HepG2 (cell line): ENCODE measurements around the gene ZSCAN31. TPM values are rescaled to one million over a fixed set of nuclear protein-coding genes. Genes with fewer than 3 reads are reported as not detected.

Experiments
- ARNTL ChIP-seq: sonication (generic); formaldehyde crosslinking; IDR thresholded peaks from 2 replicates; pipeline ENCODE4 v1.4.0; 2020; ENCODE audit warnings: mild to moderate bottlenecking, missing genetic modification reagents
- ATM ChIP-seq: fragments of 450-650 bp; IDR thresholded peaks from 2 replicates; pipeline ENCODE4 v1.7.1; 2017; ENCODE audit warnings: mild to moderate bottlenecking, borderline replicate concordance
- MLLT10 ChIP-seq: sonication (generic); formaldehyde crosslinking; IDR thresholded peaks from 2 replicates; pipeline ENCODE4 v1.4.0; 2020; ENCODE audit warnings: missing genetic modification reagents
- NCOA5 ChIP-seq: sonication (generic); formaldehyde crosslinking; IDR thresholded peaks from 2 replicates; pipeline ENCODE4 v1.4.0; 2020; ENCODE audit warnings: missing genetic modification reagents
- RFX1 ChIP-seq: fragments of 450-650 bp; IDR thresholded peaks from 2 replicates; pipeline ENCODE4 v1.6.1; 2017
- SATB2 ChIP-seq: sonication (generic); formaldehyde crosslinking; IDR thresholded peaks from 2 replicates; pipeline ENCODE4 v1.5.0; 2020; ENCODE audit warnings: missing genetic modification reagents
- SRSF9 ChIP-seq: fragments of 200-400 bp; formaldehyde crosslinking; IDR thresholded peaks from 2 replicates; pipeline ENCODE4 v1.6.1; 2018; ENCODE audit warnings: borderline replicate concordance, mild to moderate bottlenecking, low read depth, low read length; ENCODE audit not compliant: insufficient read depth, poor library complexity, severe bottlenecking
- ZBTB7B ChIP-seq: sonication (generic); formaldehyde crosslinking; IDR thresholded peaks from 2 replicates; pipeline ENCODE4 v1.4.0; 2020; ENCODE audit warnings: missing genetic modification reagents
- ZNF24 ChIP-seq: fragments of 450-650 bp; IDR thresholded peaks from 2 replicates; pipeline ENCODE4 v1.6.1; 2017; ENCODE audit warnings: antibody characterized with exemption, mild to moderate bottlenecking
- ZNF552 ChIP-seq: sonication (generic); formaldehyde crosslinking; IDR thresholded peaks from 2 replicates; pipeline ENCODE4 v1.9.0; 2022; ENCODE audit warnings: missing genetic modification reagents, mild to moderate bottlenecking, borderline replicate concordance
- ZNF564 ChIP-seq: sonication (generic); formaldehyde crosslinking; IDR thresholded peaks from 2 replicates; pipeline ENCODE4 v1.8.1; 2023; ENCODE audit warnings: mild to moderate bottlenecking, missing genetic modification reagents
- ZNF772 ChIP-seq: sonication (generic); formaldehyde crosslinking; IDR thresholded peaks from 2 replicates; pipeline ENCODE4 v1.5.0; 2020; ENCODE audit warnings: mild to moderate bottlenecking, missing genetic modification reagents
- ZSCAN22 ChIP-seq: sonication (generic); formaldehyde crosslinking; IDR thresholded peaks from 2 replicates; pipeline ENCODE4 v1.4.0; 2020; ENCODE audit warnings: mild to moderate bottlenecking, missing genetic modification reagents
- polyA plus RNA-seq, 8 experiments: library from polyadenylated mRNA; depleted of rRNA in 3 of 8; stranded (reverse) in 7 of 8; unstranded in 1 of 8; fragments of >200 nt; fragmentation: Illumina TruSeq in 4 of 8; extraction: Trizol in 4 of 8; gene quantifications; 2 replicates each; pipeline versions ENCODE4 v1.2.1 to v1.2.3, GENCODE V29; 2011 to 2016; ENCODE audit warnings: low read depth in 4 of 8, missing spikeins in 1 of 8, mixed read lengths in 1 of 8; ENCODE audit not compliant: insufficient read depth in 1 of 8
- total RNA-seq, 5 experiments: library from RNA; depleted of rRNA; stranded (reverse); fragments of >200 nt; fragmentation: Illumina TruSeq; extraction: Trizol; gene quantifications; 2 replicates each; pipeline ENCODE4 v1.2.3, GENCODE V29; 2016; ENCODE audit warnings: low read depth in 1 of 5
- TF ChIP-seq, protein P1 (sequence below): conservative IDR thresholded peaks from 2 replicates; pipeline ENCODE4 v1.6.1; 2018; ENCODE audit warnings: missing genetic modification reagents
- TF ChIP-seq, protein P2 (sequence below): sonication (generic); formaldehyde crosslinking; IDR thresholded peaks from 2 replicates; pipeline ENCODE4 v1.4.0; 2020; ENCODE audit warnings: missing genetic modification reagents
- TF ChIP-seq, protein P3 (sequence below): sonication (generic); formaldehyde crosslinking; IDR thresholded peaks from 2 replicates; pipeline ENCODE4 v1.5.1; 2020; ENCODE audit warnings: mild to moderate bottlenecking, missing genetic modification reagents, borderline replicate concordance
- TF ChIP-seq, protein P4 (sequence below), 2 experiments: sonication (generic) in 1 of 2; formaldehyde crosslinking in 1 of 2; IDR thresholded peaks; 2 replicates each; pipeline versions ENCODE4 v1.5.1 to v1.6.1; 2011 to 2020; ENCODE audit warnings: borderline replicate concordance in 1 of 2, low read depth in 1 of 2, low read length in 1 of 2, mild to moderate bottlenecking in 1 of 2, missing genetic modification reagents in 1 of 2, moderate library complexity in 1 of 2

The ZSCAN31 gene
- total and polyA plus RNA-seq, 2 of the 13 experiments (the other 11 are each of a cell fraction or from before 2014, with no cell fraction given) = 5.3 to 6.2 TPM

DNA sequence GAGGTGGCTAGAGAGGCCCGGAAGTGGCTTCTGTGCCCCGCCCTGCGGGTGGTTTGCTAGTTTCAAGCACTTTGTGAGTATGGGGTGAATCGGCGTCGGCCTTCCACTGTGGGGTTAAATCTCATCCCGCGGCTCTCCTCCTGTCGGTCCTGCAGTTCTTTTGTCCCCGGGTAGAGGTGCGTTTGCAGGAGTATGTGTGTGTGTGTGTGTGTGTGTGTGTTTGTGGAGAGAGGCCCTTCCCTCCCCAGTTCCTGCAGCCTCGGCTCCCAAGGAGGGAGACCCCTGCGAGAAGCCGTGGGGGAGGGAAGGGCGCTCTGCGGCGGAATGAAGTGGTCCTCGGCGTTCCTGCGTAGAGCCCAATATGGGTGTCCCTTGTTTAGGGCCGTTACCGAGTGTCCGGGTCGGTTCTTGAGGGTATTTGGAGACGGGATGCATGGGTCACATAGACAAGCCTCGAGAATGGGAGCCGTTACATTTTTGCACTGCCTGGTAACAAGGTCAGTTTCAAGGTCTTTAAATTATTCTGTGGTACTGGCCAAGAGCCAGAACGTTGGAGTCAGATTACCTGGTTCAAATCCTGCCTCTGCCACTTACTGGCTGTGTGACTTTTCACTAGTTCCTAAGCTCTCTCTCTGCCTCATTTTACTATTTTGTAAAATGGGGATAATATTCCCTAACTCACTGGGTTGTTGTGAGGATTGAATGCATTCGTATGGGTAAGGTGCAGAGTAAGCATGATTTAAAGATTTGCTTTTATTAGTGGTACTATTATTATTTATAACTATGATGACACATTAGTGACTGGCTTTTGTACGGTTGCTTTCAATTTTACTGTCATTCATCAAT, 14.2 kb upstream of the ZSCAN31 start, which contains the start of gene ZKSCAN3 (continued):
- TF ChIP-seq, protein P1, sequence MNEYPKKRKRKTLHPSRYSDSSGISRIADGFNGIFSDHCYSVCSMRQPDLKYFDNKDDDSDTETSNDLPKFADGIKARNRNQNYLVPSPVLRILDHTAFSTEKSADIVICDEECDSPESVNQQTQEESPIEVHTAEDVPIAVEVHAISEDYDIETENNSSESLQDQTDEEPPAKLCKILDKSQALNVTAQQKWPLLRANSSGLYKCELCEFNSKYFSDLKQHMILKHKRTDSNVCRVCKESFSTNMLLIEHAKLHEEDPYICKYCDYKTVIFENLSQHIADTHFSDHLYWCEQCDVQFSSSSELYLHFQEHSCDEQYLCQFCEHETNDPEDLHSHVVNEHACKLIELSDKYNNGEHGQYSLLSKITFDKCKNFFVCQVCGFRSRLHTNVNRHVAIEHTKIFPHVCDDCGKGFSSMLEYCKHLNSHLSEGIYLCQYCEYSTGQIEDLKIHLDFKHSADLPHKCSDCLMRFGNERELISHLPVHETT = 0 out of 2 replicates have a peak, but pooled peaks have one; percentile 30
- TF ChIP-seq MLLT10 (CRISPR knock-in tag) (no peak), ZNF552 (CRISPR knock-in tag) (no peak), SATB2 (no peak), NCOA5 (no peak), SRSF9 (no peak), RFX1 (no peak), ZNF772 (peak; percentile 79), ZBTB7B (CRISPR knock-in tag) (peak; percentile 90; the same call in 1 of the 2 replicates), ZNF564 (CRISPR knock-in tag) (no peak), ZSCAN22 (peak; percentile 72; the same call in 1 of the 2 replicates), ZNF24 (no peak), ATM (no peak), ARNTL (no peak)
- TF ChIP-seq, protein P2, sequence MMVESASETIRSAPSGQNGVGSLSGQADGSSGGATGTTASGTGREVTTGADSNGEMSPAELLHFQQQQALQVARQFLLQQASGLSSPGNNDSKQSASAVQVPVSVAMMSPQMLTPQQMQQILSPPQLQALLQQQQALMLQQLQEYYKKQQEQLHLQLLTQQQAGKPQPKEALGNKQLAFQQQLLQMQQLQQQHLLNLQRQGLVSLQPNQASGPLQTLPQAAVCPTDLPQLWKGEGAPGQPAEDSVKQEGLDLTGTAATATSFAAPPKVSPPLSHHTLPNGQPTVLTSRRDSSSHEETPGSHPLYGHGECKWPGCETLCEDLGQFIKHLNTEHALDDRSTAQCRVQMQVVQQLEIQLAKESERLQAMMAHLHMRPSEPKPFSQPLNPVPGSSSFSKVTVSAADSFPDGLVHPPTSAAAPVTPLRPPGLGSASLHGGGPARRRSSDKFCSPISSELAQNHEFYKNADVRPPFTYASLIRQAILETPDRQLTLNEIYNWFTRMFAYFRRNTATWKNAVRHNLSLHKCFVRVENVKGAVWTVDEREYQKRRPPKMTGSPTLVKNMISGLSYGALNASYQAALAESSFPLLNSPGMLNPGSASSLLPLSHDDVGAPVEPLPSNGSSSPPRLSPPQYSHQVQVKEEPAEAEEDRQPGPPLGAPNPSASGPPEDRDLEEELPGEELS (CRISPR knock-in tag) = peak; percentile 59; the same call in 1 of the 2 replicates
- TF ChIP-seq, protein P3, sequence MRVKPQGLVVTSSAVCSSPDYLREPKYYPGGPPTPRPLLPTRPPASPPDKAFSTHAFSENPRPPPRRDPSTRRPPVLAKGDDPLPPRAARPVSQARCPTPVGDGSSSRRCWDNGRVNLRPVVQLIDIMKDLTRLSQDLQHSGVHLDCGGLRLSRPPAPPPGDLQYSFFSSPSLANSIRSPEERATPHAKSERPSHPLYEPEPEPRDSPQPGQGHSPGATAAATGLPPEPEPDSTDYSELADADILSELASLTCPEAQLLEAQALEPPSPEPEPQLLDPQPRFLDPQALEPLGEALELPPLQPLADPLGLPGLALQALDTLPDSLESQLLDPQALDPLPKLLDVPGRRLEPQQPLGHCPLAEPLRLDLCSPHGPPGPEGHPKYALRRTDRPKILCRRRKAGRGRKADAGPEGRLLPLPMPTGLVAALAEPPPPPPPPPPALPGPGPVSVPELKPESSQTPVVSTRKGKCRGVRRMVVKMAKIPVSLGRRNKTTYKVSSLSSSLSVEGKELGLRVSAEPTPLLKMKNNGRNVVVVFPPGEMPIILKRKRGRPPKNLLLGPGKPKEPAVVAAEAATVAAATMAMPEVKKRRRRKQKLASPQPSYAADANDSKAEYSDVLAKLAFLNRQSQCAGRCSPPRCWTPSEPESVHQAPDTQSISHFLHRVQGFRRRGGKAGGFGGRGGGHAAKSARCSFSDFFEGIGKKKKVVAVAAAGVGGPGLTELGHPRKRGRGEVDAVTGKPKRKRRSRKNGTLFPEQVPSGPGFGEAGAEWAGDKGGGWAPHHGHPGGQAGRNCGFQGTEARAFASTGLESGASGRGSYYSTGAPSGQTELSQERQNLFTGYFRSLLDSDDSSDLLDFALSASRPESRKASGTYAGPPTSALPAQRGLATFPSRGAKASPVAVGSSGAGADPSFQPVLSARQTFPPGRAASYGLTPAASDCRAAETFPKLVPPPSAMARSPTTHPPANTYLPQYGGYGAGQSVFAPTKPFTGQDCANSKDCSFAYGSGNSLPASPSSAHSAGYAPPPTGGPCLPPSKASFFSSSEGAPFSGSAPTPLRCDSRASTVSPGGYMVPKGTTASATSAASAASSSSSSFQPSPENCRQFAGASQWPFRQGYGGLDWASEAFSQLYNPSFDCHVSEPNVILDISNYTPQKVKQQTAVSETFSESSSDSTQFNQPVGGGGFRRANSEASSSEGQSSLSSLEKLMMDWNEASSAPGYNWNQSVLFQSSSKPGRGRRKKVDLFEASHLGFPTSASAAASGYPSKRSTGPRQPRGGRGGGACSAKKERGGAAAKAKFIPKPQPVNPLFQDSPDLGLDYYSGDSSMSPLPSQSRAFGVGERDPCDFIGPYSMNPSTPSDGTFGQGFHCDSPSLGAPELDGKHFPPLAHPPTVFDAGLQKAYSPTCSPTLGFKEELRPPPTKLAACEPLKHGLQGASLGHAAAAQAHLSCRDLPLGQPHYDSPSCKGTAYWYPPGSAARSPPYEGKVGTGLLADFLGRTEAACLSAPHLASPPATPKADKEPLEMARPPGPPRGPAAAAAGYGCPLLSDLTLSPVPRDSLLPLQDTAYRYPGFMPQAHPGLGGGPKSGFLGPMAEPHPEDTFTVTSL = peak; percentile 59; the same call in 1 of the 2 replicates
- TF ChIP-seq, protein P4, sequence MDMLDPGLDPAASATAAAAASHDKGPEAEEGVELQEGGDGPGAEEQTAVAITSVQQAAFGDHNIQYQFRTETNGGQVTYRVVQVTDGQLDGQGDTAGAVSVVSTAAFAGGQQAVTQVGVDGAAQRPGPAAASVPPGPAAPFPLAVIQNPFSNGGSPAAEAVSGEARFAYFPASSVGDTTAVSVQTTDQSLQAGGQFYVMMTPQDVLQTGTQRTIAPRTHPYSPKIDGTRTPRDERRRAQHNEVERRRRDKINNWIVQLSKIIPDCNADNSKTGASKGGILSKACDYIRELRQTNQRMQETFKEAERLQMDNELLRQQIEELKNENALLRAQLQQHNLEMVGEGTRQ (IDR thresholded peaks at IDR 0.05; ENCODE audit: low read depth, low read length) = no peak
- TF ChIP-seq, protein P4 (CRISPR knock-in tag; IDR thresholded peaks at IDR 0.05; ENCODE audit: borderline replicate concordance) = no peak
